Kidney epithelial cell (primary cell): ENCODE data around the gene KHDRBS1. TPM values are rescaled to one million over a fixed set of nuclear protein-coding genes. Genes with fewer than 3 reads are reported as not detected.
A peak's percentile ranks its signal among the peaks of the same experiment; 100 is the strongest.

Experiments used
- DNase-seq: peaks from one replicate; pipeline ENCODE4 v3.0.0-alpha.2; 2010; ENCODE audit warnings: low read depth
- H3K27me3 ChIP-seq: 2 replicates; pipeline ENCODE4 v1.6.0; 2011; ENCODE audit warnings: low read length; ENCODE audit not compliant: control insufficient read depth, insufficient read depth
- H3K36me3 ChIP-seq: 2 replicates; pipeline ENCODE4 v1.5.1; 2011; ENCODE audit warnings: low read length; ENCODE audit not compliant: control insufficient read depth, insufficient read depth
- H3K4me3 ChIP-seq: 2 replicates; pipeline ENCODE4 v1.5.1; 2011; ENCODE audit warnings: low read depth, mild to moderate bottlenecking, control low read depth, low read length
- total RNA-seq: library from RNA; depleted of rRNA; stranded (reverse); fragments of >200 nt; gene quantifications from 2 replicates; pipeline ENCODE4 v1.2.3, GENCODE V29; 2015
- TF ChIP-seq, protein P1 (sequence below): IDR thresholded peaks from 2 replicates; pipeline ENCODE4 v1.5.1; 2011; ENCODE audit warnings: mild to moderate bottlenecking, moderate library complexity, low read length, control low read depth, inconsistent platforms; ENCODE audit not compliant: insufficient read depth, poor library complexity, severe bottlenecking

Gene KHDRBS1, protein sequence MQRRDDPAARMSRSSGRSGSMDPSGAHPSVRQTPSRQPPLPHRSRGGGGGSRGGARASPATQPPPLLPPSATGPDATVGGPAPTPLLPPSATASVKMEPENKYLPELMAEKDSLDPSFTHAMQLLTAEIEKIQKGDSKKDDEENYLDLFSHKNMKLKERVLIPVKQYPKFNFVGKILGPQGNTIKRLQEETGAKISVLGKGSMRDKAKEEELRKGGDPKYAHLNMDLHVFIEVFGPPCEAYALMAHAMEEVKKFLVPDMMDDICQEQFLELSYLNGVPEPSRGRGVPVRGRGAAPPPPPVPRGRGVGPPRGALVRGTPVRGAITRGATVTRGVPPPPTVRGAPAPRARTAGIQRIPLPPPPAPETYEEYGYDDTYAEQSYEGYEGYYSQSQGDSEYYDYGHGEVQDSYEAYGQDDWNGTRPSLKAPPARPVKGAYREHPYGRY
- 95.8 and 110 TPM in 2 replicates for total RNA-seq

DNA sequence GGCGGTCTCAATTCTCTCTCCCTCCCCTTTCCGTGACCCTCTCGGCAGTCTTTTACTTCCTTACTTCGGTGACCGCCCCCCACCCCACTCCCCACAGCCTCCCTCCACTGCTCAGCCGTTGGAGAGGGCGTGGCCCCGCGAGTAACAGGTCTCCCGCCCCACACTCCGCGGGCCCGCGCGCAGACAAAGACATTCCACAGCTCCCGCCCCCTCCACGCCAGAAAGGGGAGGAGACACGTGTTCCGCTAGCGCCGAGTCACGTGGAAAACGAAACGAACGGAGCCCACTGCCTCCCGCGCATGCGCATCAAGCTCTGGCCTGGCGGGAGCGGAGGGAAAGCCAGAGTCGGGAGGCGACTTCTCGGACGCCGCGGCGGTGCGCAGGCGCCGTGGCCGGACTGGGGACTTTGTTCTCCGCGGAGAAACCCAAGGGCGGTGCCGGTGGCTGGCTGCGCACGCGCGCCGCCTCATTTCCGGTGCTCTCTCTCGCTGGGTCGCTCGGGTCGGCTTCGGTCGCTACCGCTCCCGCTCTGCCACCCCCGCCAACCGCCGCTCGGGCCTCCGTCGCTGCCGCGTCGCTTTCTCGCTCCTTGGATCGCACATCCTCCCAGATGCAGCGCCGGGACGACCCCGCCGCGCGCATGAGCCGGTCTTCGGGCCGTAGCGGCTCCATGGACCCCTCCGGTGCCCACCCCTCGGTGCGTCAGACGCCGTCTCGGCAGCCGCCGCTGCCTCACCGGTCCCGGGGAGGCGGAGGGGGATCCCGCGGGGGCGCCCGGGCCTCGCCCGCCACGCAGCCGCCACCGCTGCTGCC is at the start of gene KHDRBS1:
TSS of gene KHDRBS1 (plus strand) at position 483 of the 813 bp plus-strand sequence. CDS start at position 611, 128 bp downstream.
- H3K4me3 ChIP-seq: peak within 1 kb of the TSS; percentile 100
- H3K36me3 ChIP-seq: no peaks in the 10 kb centered on the region
- TF ChIP-seq, protein P1, sequence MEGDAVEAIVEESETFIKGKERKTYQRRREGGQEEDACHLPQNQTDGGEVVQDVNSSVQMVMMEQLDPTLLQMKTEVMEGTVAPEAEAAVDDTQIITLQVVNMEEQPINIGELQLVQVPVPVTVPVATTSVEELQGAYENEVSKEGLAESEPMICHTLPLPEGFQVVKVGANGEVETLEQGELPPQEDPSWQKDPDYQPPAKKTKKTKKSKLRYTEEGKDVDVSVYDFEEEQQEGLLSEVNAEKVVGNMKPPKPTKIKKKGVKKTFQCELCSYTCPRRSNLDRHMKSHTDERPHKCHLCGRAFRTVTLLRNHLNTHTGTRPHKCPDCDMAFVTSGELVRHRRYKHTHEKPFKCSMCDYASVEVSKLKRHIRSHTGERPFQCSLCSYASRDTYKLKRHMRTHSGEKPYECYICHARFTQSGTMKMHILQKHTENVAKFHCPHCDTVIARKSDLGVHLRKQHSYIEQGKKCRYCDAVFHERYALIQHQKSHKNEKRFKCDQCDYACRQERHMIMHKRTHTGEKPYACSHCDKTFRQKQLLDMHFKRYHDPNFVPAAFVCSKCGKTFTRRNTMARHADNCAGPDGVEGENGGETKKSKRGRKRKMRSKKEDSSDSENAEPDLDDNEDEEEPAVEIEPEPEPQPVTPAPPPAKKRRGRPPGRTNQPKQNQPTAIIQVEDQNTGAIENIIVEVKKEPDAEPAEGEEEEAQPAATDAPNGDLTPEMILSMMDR: no peak
- no peaks in the 10 kb centered on the region for H3K27me3 ChIP-seq
- DNase-seq: peak; percentile 89

DNA sequence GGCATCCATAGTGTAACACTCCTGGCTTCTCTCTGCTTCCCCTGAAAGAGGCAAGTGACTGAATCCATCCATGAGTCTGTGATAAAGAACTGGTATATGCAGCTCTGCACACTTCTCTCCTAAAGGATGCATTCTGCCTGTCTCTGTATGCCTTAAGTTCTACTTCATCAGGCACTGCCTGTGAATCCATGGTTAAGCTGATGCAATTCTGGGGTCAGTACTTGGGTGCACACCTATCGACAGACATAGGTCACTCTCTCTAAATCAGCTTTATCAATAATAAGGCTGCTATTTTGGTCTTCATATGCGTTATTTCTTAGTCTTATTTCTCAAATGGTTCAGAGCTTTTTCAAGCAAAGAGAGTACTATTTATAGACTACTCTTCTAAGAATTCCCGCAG is 42.8 kb upstream of the KHDRBS1 start:
- no peaks in the 10 kb centered on the region for H3K36me3 ChIP-seq
- no peak for DNase-seq
- no peaks in the 10 kb centered on the region for H3K27me3 ChIP-seq
- no peak overlapping the region for H3K4me3 ChIP-seq
- TF ChIP-seq, protein P1: no peak

DNA sequence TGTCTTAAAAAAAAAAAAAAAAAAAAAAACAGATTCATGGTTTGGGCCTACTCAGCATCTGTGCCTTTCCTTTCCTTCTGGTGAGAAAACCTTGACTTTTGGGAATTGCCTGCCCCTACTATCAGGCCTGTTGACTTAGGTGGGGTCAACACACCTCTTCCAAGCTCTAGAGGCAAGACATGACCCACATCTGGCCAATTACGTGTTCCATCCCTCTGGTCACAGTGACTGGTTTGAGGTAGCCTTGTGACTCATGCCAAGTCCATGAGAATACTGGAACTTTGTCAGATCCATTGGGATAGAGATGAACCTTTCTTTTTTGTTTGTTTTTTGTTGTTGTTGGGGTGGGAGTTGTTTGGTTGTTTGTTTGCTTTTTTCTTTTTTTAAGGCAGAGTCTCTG is 37.3 kb upstream of the KHDRBS1 start:
- no peak for DNase-seq
- Histone ChIP-seq H3K27me3 (no peaks in the 10 kb centered on the region), H3K4me3 (no peak overlapping the region), H3K36me3 (no peaks in the 10 kb centered on the region)
- TF ChIP-seq, protein P1: no peak

DNA sequence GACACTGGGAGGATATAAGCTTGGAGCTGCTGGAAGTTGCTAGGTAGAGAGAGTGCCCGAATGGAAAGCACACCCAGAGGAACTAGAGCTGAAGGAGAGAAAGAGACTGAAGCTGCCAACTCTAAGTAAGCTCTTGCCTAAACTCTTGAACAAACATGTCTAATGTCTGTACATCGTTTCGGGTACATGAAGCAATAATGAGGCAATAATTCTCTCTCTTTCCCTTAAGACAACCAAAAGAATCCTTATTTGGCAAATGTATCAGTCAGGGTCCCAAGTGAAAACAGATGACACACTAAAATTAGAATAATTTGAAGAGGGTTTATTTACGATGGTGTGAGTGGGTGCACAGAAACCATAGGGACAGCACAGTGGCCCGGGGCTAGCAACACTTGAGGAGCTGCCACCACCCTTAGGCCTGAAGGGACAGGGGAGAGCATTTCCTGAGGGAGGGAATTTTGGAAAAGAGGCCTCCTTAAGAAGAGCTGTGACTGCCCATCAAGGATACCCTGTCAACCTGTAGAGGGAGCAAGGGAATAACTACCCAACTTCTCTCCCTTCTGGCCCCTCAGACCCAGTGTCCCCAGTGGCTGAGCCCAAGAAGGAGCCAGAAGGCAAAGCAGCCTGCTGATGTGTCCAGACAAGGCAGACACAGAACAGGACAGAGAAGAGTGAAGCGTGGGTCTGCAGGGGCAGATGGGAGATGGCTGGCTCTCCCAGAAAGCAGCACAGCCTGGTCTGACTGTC is 36.1 kb upstream of the KHDRBS1 start:
- no peak overlapping the region for H3K4me3 ChIP-seq
- H3K27me3 ChIP-seq: no peaks in the 10 kb centered on the region
- no peak for DNase-seq
- TF ChIP-seq, protein P1: peak; percentile 34
- H3K36me3 ChIP-seq: no peaks in the 10 kb centered on the region

DNA sequence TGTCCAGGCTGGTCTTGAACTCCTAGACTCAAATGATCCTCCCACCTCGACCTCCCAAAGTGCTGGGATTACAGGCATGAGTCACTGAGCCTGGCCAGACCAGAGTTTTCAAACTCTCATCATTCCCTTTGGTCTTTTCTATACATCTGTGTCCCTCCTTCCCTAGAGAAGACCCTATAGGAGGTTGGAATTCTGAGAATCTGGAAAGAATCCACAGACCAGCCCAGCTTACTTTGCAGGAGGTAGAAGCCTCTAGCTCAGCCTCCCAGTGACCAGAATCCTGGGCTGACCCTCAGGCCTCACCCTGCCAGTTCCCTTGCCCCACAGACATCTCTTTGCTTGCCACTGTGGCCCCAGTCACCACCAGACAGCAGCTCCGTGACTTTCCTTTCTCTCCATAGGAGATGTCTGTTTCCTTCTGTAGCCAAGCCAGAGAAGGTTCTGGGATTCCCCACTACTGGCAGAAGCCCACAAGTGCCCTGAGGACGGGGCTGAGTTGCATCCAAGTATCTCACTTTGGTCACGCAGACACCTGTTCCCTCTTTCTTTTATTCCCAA is 34.7 kb upstream of the KHDRBS1 start:
- H3K36me3 ChIP-seq: no peaks in the 10 kb centered on the region
- no peak overlapping the region for H3K4me3 ChIP-seq
- no peaks in the 10 kb centered on the region for H3K27me3 ChIP-seq
- TF ChIP-seq, protein P1: no peak
- DNase-seq: no peak
